Transverse colon (tissue), 4 donors: Measurements from ENCODE around the gene CDK19. TPM values are rescaled to one million over a fixed set of nuclear protein-coding genes. Genes with fewer than 3 reads are reported as not detected.

Experiments used
- DNase-seq: peaks from one replicate; pipeline ENCODE4 v3.0.0-alpha.2; 2019
- H3K27ac ChIP-seq, 4 donors: fragments of 200-600 bp; sonication (generic); 2 replicates each; pipeline ENCODE4 v1.5.1; 2016 to 2018; ENCODE audit warnings: inconsistent platforms in 4 of 4
- H3K27me3 ChIP-seq: fragments of 200-600 bp; sonication (generic); 2 replicates; pipeline ENCODE4 v1.5.1; 2017; ENCODE audit warnings: inconsistent platforms
- H3K36me3 ChIP-seq, 4 donors: fragments of 200-600 bp; sonication (generic); 2 replicates each; pipeline ENCODE4 v1.5.1; 2017 to 2019; ENCODE audit warnings: inconsistent platforms in 4 of 4
- H3K4me1 ChIP-seq, 4 donors: fragments of 200-600 bp; sonication (generic); 2 replicates each; pipeline ENCODE4 v1.5.1; 2017 to 2020; ENCODE audit warnings: inconsistent platforms in 4 of 4
- H3K4me3 ChIP-seq, 4 donors: fragments of 200-600 bp; sonication (generic); 1 replicate in 1 of 4; 2 replicates in 3 of 4; pipeline versions ENCODE4 v1.5.1 to v1.6.1; 2017 to 2019; ENCODE audit warnings: inconsistent platforms in 4 of 4
- H3K9me3 ChIP-seq, 2 donors: fragments of 200-600 bp; sonication (generic); 2 replicates each; pipeline ENCODE4 v1.5.1; 2017 to 2019; ENCODE audit warnings: inconsistent platforms in 2 of 2
- EP300 ChIP-seq: sonication (generic); formaldehyde crosslinking; IDR thresholded peaks from one replicate; pipeline ENCODE4 v1.6.1; 2017; ENCODE audit warnings: antibody characterized with exemption, low read depth
- POLR2A ChIP-seq: fragments of 450-650 bp; IDR thresholded peaks from one replicate; pipeline ENCODE4 v1.6.1; 2016; ENCODE audit warnings: antibody characterized with exemption, mild to moderate bottlenecking, moderate library complexity
- POLR2AphosphoS5 ChIP-seq, 3 donors: sonication (generic); formaldehyde crosslinking; IDR thresholded peaks; one replicate each; pipeline ENCODE4 v1.6.1; 2016; ENCODE audit warnings: antibody characterized with exemption in 3 of 3
- WGBS, 2 donors: methylation state at CpG; one replicate each; pipeline ENCODE4 v1.1.5; 2018; ENCODE audit warnings: low coverage in 1 of 2; 5-methylcytosine and 5-hydroxymethylcytosine counted together
- in situ Hi-C, 4 donors: fragments of 200-750 bp; cut with MboI; loops; one replicate each; pipeline versions ENCODE4 v1.15.0 to v1.15.1; 2017; ENCODE audit warnings: low sequenced_read_pairs in 3 of 4, low pct_ligation_motif_present in 1 of 4, low pct_unique_long_range_greater_than_20kb in 1 of 4
- intact Hi-C: fragments of 100-400 bp; cut with DNase I; formaldehyde crosslinking; loops from one replicate; pipeline ENCODE4 v1.15.1; 2023; ENCODE audit warnings: low total_unique reads
- total RNA-seq, 4 donors: library from RNA; depleted of rRNA; stranded (reverse); fragments of >200 nt; gene quantifications; one replicate each; pipeline ENCODE4 v1.1.0, GENCODE V29; 2016
- TF ChIP-seq, protein P1 (sequence below), 5 experiments: fragments of 200-600 bp in 3 of 5; fragments of 450-650 bp in 2 of 5; sonication (generic) in 3 of 5; IDR thresholded peaks; 1 replicate in 2 of 5; 2 replicates in 3 of 5; pipeline ENCODE4 v1.5.1; 2016 to 2017; ENCODE audit warnings: antibody characterized with exemption in 5 of 5, inconsistent platforms in 3 of 5, mild to moderate bottlenecking in 2 of 5, moderate library complexity in 1 of 5

CDK19 gene
- total RNA-seq, 4 donors from 2014 or later, result 7.0 to 18.6 (median 14.7) TPM

DNA sequence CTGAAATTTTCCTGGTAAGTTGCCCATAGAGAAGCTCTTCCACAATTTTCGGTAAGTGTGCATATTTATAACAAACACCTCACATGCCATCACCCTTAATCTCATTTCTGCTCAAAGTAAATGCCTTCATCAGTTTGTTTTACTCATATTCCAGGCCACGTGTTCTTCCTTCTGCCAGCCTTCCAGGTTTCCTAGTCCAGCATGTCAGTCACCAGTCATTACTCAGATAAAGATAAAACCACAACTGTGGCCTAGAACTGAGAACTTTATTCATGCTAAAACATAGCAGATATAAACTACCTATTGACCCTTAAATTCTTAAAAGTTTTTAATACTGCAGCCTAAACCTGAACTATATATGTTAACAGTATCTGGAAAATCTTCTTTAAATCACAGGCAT lies 189.4 kb downstream of the CDK19 start:
- no peaks in the 10 kb centered on the region for H3K9me3 ChIP-seq
- H3K4me3 ChIP-seq, result no peak overlapping the region
- no peaks in the 10 kb centered on the region for H3K27me3 ChIP-seq
- intact Hi-C loops, result no loop called here
- TF ChIP-seq, protein P1, sequence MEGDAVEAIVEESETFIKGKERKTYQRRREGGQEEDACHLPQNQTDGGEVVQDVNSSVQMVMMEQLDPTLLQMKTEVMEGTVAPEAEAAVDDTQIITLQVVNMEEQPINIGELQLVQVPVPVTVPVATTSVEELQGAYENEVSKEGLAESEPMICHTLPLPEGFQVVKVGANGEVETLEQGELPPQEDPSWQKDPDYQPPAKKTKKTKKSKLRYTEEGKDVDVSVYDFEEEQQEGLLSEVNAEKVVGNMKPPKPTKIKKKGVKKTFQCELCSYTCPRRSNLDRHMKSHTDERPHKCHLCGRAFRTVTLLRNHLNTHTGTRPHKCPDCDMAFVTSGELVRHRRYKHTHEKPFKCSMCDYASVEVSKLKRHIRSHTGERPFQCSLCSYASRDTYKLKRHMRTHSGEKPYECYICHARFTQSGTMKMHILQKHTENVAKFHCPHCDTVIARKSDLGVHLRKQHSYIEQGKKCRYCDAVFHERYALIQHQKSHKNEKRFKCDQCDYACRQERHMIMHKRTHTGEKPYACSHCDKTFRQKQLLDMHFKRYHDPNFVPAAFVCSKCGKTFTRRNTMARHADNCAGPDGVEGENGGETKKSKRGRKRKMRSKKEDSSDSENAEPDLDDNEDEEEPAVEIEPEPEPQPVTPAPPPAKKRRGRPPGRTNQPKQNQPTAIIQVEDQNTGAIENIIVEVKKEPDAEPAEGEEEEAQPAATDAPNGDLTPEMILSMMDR (IDR thresholded peaks at IDR 0.05), result no peak
- TF ChIP-seq POLR2A (no peak), POLR2AphosphoS5 (IDR thresholded peaks at IDR 0.05) (no peak), EP300 (no peak)
- H3K36me3 ChIP-seq, result peaks cover 0 to 14% (median 0%) of the 10 kb centered on the region in 4 donors
- 84 to 100% methylated on average over 2 of the region's 2 CpGs for WGBS, 2 donors
- H3K4me1 ChIP-seq, result no peaks in the 10 kb centered on the region
- in situ Hi-C loops, result no loop called here
- H3K27ac ChIP-seq, result no peak overlapping the region
- no peak for DNase-seq

DNA sequence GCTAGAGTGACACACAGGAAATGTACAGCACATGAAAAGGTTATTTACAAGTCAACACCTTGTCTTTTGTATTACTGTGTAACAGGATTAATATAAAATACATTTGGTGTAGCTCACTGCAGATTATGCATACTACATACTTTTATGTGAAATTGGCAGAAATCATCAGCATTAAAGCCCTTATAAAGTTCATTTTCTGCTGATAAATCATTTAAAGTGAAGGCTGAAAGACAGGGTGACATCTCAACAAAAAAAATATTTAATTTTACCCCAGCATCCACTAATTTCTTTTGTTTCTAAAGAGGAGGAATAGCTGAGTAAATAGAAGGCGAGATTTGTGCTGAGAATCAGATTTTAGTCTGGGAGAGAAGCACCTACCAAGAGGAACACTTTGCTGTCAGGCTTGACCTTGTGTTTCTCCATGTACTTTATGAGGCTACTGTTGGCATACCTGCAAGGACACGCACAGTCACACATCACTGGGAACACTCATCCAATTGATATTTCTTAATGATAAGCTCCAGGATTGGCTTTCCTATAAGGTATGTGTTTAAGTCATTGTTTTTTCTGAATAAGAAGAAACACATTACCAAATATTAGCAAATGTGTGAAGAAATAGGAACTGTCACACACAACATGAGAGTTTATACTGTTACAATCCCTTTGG lies 192.2 kb downstream of the CDK19 start:
- intact Hi-C loops, result no loop called here
- Histone ChIP-seq H3K4me3 (no peak overlapping the region), H3K27me3 (no peaks in the 10 kb centered on the region), H3K27ac (no peak overlapping the region), H3K36me3 (peaks cover 0 to 14% (median 0%) of the 10 kb centered on the region in 4 donors), H3K9me3 (no peaks in the 10 kb centered on the region), H3K4me1 (peaks cover 0 to 21% (median 13%) of the 10 kb centered on the region in 4 donors)
- TF ChIP-seq, protein P1 (IDR thresholded peaks at IDR 0.05), result no peak
- TF ChIP-seq POLR2AphosphoS5 (IDR thresholded peaks at IDR 0.05) (no peak), EP300 (no peak)
- 91 to 97% methylated on average over 2 of the region's 2 CpGs for WGBS, 2 donors
- DNase-seq, result no peak
- in situ Hi-C loops, result no loop called here

DNA sequence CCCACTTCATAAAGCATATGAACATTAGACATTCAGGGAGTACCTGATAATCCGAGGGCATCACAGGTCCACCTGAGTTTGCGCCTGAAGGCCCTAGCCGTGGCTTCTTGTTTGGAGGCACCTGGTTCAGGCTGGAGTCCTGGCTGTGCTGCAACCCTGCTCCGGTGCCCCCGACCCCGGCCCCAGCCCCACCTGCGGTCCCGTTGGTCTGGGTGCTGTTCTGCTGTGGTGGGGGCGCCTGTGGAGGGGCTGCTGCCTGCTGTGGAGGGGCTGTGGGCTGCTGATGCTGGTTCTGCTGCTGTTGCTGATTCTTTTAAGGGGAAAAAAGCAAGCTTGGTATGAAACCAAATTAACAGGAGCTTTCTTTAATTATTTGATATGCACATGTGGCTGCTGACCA lies 194.2 kb downstream of the CDK19 start:
- in situ Hi-C loops (no loop called here), intact Hi-C loops (no loop called here)
- Histone ChIP-seq H3K4me3 (no peak overlapping the region), H3K36me3 (peaks cover 0 to 14% (median 0%) of the 10 kb centered on the region in 4 donors), H3K4me1 (peaks cover 0 to 21% (median 13%) of the 10 kb centered on the region in 4 donors), H3K27ac (no peak overlapping the region), H3K9me3 (no peaks in the 10 kb centered on the region), H3K27me3 (no peaks in the 10 kb centered on the region)
- TF ChIP-seq POLR2A, result no peak
- no peak for TF ChIP-seq POLR2AphosphoS5 (IDR thresholded peaks at IDR 0.05)
- TF ChIP-seq, protein P1 (IDR thresholded peaks at IDR 0.05), result no peak
- no peak for TF ChIP-seq EP300
- WGBS, 2 donors, result 90% methylated on average over 9 of the region's 9 CpGs; no CpG with 5 or more reads in 1 of the 2 donors
- DNase-seq, result no peak

DNA sequence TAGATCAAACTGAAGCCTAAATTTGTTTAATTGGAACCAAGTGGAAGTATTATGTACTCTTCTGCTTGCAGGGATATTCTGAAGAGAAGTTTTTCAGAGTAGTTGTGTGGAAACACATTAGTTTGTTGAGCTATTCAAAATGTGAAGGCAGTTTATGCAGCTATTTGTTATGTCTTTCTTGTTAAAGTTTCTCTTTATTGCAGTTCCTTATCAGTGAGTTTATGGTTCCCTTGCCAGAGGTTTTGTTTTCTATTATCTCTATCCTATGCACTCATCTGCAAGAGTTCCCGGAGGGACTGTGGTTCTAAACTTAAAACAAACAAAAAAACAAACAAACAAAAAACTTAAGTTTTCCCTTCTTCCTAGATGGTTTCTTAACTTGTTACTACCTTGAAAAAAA lies 195.2 kb downstream of the CDK19 start:
- DNase-seq, result no peak
- Histone ChIP-seq H3K36me3 (peaks cover 0 to 14% (median 0%) of the 10 kb centered on the region in 4 donors), H3K27ac (peak overlapping the region in 2 of 4 donors; percentile 10 to 30), H3K4me3 (no peak overlapping the region), H3K4me1 (peaks cover 0 to 21% (median 13%) of the 10 kb centered on the region in 4 donors), H3K27me3 (no peaks in the 10 kb centered on the region), H3K9me3 (no peaks in the 10 kb centered on the region)
- WGBS, 2 donors, result 40 to 51% methylated on average over 1 of the region's 1 CpG
- in situ Hi-C loops (no loop called here), intact Hi-C loops (no loop called here)
- TF ChIP-seq, protein P1 (IDR thresholded peaks at IDR 0.05), result no peak
- TF ChIP-seq EP300, result no peak
- no peak for TF ChIP-seq POLR2A
- no peak for TF ChIP-seq POLR2AphosphoS5 (IDR thresholded peaks at IDR 0.05)
